Naive thymus-derived CD4-positive, alpha-beta T cell (primary cell): Measurements from ENCODE around the gene SMARCC2. TPM values are rescaled to one million over a fixed set of nuclear protein-coding genes. Genes with fewer than 3 reads are reported as not detected.
"Not testable (repeated sequence)": the region's sequence is repeated elsewhere in the genome, so short reads cannot be mapped to it uniquely, and the experiment has no call there.

Experiments
- ATAC-seq: fragments of 150-1000 bp; cut with Tn5 transposase; 2 replicates; pipeline ENCODE4 v1.10.0; 2021; ENCODE audit warnings: mild to moderate bottlenecking, moderate library complexity
- CTCF ChIA-PET: fragments of 350-600 bp; sonication (Branson Sonifier 250); formaldehyde crosslinking; loops from one replicate; lab custom pipeline; 2021; ENCODE audit warnings: antibody characterized with exemption; lab: Charles Lee
- POLR2A ChIA-PET: fragments of 350-600 bp; sonication (Branson Sonifier 250); formaldehyde crosslinking; loops from one replicate; lab custom pipeline; 2021; ENCODE audit warnings: antibody characterized with exemption, inconsistent platforms; lab: Charles Lee
- DNase-seq, 9 donors: peaks; one replicate each; pipeline versions ENCODE4 v3.0.0 to v3.0.0-alpha.2; 2020 to 2022; ENCODE audit warnings: mixed read lengths in 1 of 9
- H3K27ac ChIP-seq: one replicate; pipeline ENCODE4 v1.7.0; 2013; ENCODE audit warnings: mild to moderate bottlenecking, low read depth, low read length, moderate library complexity
- H3K27me3 ChIP-seq, 2 donors: one replicate each; pipeline ENCODE4 v1.7.0; 2013; ENCODE audit warnings: low read length in 2 of 2, mild to moderate bottlenecking in 2 of 2, moderate library complexity in 2 of 2; ENCODE audit not compliant: control insufficient read depth in 2 of 2, insufficient read depth in 2 of 2
- H3K36me3 ChIP-seq, 3 experiments: 1 replicate in 2 of 3; 2 replicates in 1 of 3; pipeline ENCODE4 v1.7.0; 2013; ENCODE audit warnings: low read length in 3 of 3, mild to moderate bottlenecking in 3 of 3, moderate library complexity in 1 of 3; ENCODE audit not compliant: insufficient read depth in 3 of 3, control insufficient read depth in 2 of 3
- H3K4me1 ChIP-seq, 2 donors: one replicate each; pipeline ENCODE4 v1.7.0; 2013; ENCODE audit warnings: low read length in 2 of 2, mild to moderate bottlenecking in 2 of 2, moderate library complexity in 1 of 2; ENCODE audit not compliant: control insufficient read depth in 2 of 2, insufficient read depth in 2 of 2
- H3K4me3 ChIP-seq: 2 replicates; pipeline ENCODE4 v1.7.0; 2013; ENCODE audit warnings: mild to moderate bottlenecking, low read length
- H3K9me3 ChIP-seq, 3 experiments: 1 replicate in 2 of 3; 2 replicates in 1 of 3; pipeline ENCODE4 v1.7.0; 2013; ENCODE audit warnings: low read length in 3 of 3; ENCODE audit not compliant: control insufficient read depth in 2 of 3
- H3K27ac Mint-ChIP-seq, 9 donors: one replicate each; pipeline ENCODE4 v1.8.0; 2020 to 2022; ENCODE audit warnings: mixed read lengths in 9 of 9, mild to moderate bottlenecking in 8 of 9, moderate library complexity in 5 of 9, inconsistent platforms in 2 of 9
- H3K27me3 Mint-ChIP-seq, 5 donors: one replicate each; pipeline ENCODE4 v1.8.0; 2021 to 2022; ENCODE audit warnings: mixed read lengths in 5 of 5, mild to moderate bottlenecking in 1 of 5
- H3K36me3 Mint-ChIP-seq, 5 donors: one replicate each; pipeline ENCODE4 v1.8.0; 2020 to 2022; ENCODE audit warnings: mixed read lengths in 5 of 5, mild to moderate bottlenecking in 3 of 5, inconsistent platforms in 1 of 5
- H3K4me1 Mint-ChIP-seq, 7 donors: one replicate each; pipeline ENCODE4 v1.8.0; 2020 to 2022; ENCODE audit warnings: mixed read lengths in 7 of 7, mild to moderate bottlenecking in 3 of 7, inconsistent platforms in 1 of 7
- H3K4me3 Mint-ChIP-seq, 10 donors: one replicate each; pipeline ENCODE4 v1.8.0; 2020 to 2022; ENCODE audit warnings: mild to moderate bottlenecking in 10 of 10, mixed read lengths in 10 of 10, moderate library complexity in 6 of 10, inconsistent platforms in 2 of 10
- H3K9me3 Mint-ChIP-seq, 11 donors: one replicate each; pipeline ENCODE4 v1.8.0; 2020 to 2022; ENCODE audit warnings: mixed read lengths in 11 of 11, mild to moderate bottlenecking in 4 of 11, inconsistent platforms in 1 of 11, moderate library complexity in 1 of 11
- intact Hi-C, 2 donors: fragments of 100-400 bp; cut with micrococcal nuclease; formaldehyde crosslinking; loops; one replicate each; pipeline ENCODE4 v1.15.1; 2023
- polyA plus RNA-seq, 2 donors: library from polyadenylated mRNA; unstranded; fragments of 300-500 nt; fragmentation: Illumina TruSeq; gene quantifications; one replicate each; pipeline ENCODE4 v1.2.3, GENCODE V29; 2021
- total RNA-seq, 6 experiments: library from RNA in 5 of 6; stranded (reverse) in 5 of 6; gene quantifications; 1 replicate in 5 of 6; 2 replicates in 1 of 6; pipeline ENCODE4 v1.2.3 and lab custom pipeline; 2021 to 2026

Gene SMARCC2
- total and polyA plus RNA-seq, 7 experiments from 2014 or later: 64.6 to 187 (median 131) TPM

DNA sequence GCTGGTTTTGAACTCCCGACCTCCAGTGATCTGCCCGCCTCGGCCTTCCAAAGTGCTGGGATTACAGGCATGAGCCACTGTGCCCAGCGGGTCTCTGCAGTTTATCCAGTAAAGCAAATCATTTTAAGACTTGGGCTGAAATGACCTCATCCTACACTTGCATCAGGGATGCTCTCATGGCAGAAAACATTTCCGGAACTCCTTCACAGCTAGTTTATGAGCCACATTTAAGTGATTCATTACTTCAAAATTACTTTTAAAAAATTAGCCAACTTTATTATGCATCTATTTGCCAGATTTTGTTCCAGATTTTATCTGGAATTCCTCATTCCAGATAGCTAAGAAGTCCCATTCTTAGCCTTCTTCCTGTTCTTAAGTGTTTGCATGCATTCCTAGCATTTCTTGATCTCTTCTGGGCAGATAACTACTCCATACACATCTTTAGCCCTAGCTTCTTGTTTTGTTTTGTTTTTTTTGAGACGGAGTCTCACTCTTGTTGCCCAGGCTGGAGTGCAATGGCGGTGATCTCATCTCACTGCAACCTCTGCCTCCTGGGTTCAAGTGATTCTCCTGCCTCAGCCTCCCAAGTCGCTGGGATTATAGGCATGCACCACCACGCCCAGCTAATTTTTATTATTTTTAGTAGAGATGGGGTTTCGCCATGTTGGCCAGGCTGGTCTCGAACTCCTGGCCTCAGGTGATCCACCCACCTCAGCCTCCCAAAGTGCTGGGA, 7.7 kb upstream of the SMARCC2 start:
- H3K4me3 Mint-ChIP-seq, H3K36me3 Mint-ChIP-seq, H3K27me3 ChIP-seq, H3K27ac ChIP-seq, DNase-seq, ATAC-seq, H3K27me3 Mint-ChIP-seq, H3K4me3 ChIP-seq, H3K4me1 ChIP-seq, H3K27ac Mint-ChIP-seq, H3K36me3 ChIP-seq, CTCF ChIA-PET, H3K9me3 Mint-ChIP-seq, H3K9me3 ChIP-seq: not testable (repeated sequence)
- peaks cover 7 to 17% (median 10%) of the 10 kb centered on the region in 7 donors for H3K4me1 Mint-ChIP-seq
- intact Hi-C loops: loop anchor here in 1 of 2 donors (10.0 kb wide), 1 partner anchor 378 kb away; no protein-coding TSS in a partner anchor
- POLR2A ChIA-PET: interaction anchor here (0.7 to 2.6 kb wide), 5 partner anchors 24 to 114 kb away, joined by 3 to 12 read pairs (median 4); partner anchors contain the start of genes ANKRD52 and RNF41

DNA sequence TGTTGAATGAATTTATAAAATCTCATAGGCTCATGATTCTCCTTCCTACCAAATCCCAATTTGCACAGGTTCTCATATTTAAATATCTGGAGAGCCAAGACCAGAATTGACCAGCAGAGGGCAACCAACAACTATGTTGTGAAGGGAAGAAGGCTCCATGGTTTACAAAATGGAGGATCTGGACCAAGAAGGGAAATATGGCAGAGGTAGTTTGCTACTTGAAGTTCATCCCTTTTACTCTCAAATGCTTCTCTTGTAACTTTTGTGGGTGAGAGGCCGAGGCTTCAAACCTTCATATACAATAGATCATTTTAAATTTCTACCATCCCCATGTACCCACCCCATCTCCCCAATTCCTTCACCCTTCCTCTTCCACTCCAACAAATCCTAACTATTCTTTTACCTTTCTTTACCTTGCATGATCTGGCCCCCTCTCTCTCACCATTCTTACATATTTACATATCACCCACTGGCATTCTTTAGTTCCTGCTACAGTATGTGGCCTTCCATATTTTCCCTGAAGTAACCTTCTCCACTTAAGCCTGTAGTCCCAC, 3.8 kb upstream of the SMARCC2 start:
- Histone ChIP-seq H3K9me3 (no peaks in the 10 kb centered on the region), H3K27me3 (no peaks in the 10 kb centered on the region), H3K4me3 (no peak overlapping the region), H3K36me3 (no peaks in the 10 kb centered on the region), H3K27ac (no peak overlapping the region), H3K4me1 (peaks cover 5 to 9% of the 10 kb centered on the region in 2 donors)
- ChIA-PET CTCF (interaction anchor here (0.6 to 8.1 kb wide), 8 partner anchors 9 to 283 kb away, joined by 3 to 193 read pairs (median 3); partner anchors contain the start of genes ESYT1, RPL41 and ZC3H10), POLR2A (interaction anchor here (0.6 to 12.4 kb wide), 10 partner anchors 18 to 271 kb away, joined by 3 to 192 read pairs (median 5); partner anchors contain the start of genes ESYT1, PA2G4, RNF41 and RPL41)
- DNase-seq (peak in 8 of 9 donors; percentile 55 to 78 (median 74)), ATAC-seq (peak; percentile 38)
- Mint-ChIP-seq H3K4me1 (peaks cover 20 to 32% (median 30%) of the 10 kb centered on the region in 7 donors), H3K36me3 (peaks cover 0 to 4% (median 0%) of the 10 kb centered on the region in 5 donors), H3K27ac (peak overlapping the region in 8 of 9 donors; percentile 4 to 80 (median 60)), H3K27me3 (peaks cover 0 to 4% (median 0%) of the 10 kb centered on the region in 5 donors), H3K9me3 (peaks cover 0 to 8% (median 0%) of the 10 kb centered on the region in 11 donors), H3K4me3 (peak overlapping the region in 3 of 10 donors; percentile 5 to 27 (median 15))
- intact Hi-C loops: loop anchor here (1.0 to 10.0 kb wide), 9 partner anchors 31 to 382 kb away; partner anchors contain the start of genes ANKRD52 (in 2 of the 2), COQ10A (in 2 of the 2), NABP2 (in 2 of the 2) and ORMDL2 (in 1 of the 2)

DNA sequence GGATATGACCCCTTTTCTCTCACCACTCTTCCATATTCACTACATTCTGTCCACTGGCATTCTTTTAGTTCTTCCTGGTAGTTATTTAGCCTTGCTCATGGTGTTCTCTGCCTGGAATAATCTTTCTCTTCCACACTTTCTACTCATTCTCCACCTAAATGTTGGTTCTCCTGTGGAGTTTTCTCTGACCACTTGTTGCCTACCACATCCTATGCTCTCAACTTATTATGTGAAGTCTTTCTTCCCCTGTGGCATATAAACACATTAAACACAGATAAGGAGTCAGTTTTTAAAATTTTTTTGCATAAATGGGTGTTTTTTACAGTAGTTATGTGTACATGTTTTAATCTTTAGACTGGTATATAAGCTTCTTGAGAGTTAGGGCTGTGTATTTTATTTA, 3.3 kb upstream of the SMARCC2 start:
- H3K27ac Mint-ChIP-seq: peak overlapping the region in 7 of 9 donors; percentile 4 to 73 (median 52)
- DNase-seq: no peak

DNA sequence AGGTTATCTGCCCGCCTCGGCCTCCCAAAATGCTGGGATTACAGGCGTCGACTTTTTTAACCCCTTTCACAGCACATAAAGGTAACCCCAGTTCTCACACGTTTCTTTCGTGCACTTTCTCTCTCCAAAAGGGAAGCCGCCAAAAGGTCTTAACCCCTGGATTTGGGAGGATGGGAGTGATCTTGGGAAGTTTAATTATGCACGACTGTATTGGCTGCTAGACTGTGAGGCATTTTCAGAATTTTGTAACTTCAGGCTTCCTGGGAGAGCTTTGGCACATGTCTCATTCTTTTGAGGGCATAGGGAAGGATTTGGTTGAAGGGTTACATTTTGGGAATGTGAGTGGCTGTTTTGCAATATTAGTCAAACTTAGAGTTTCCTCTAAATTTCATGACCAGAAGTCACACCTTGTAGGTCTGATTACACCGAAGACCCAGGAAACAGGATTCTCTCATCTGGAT, 1.4 kb upstream of the SMARCC2 start:
- Histone ChIP-seq H3K36me3 (peaks cover 0 to 9% (median 3%) of the 10 kb centered on the region in 3 experiments), H3K4me3 (peak overlapping the region; percentile 91), H3K4me1 (peaks cover 9 to 19% of the 10 kb centered on the region in 2 donors), H3K27ac (peak overlapping the region; percentile 92), H3K27me3 (no peaks in the 10 kb centered on the region), H3K9me3 (no peaks in the 10 kb centered on the region)
- Mint-ChIP-seq H3K27ac (peak overlapping the region; percentile 93 to 99 (median 98)), H3K9me3 (peaks cover 0 to 8% (median 0%) of the 10 kb centered on the region in 11 donors), H3K4me3 (peak overlapping the region; percentile 76 to 98 (median 95)), H3K4me1 (peaks cover 36 to 51% (median 46%) of the 10 kb centered on the region in 7 donors), H3K36me3 (peaks cover 0 to 9% (median 0%) of the 10 kb centered on the region in 5 donors), H3K27me3 (peaks cover 0 to 4% (median 0%) of the 10 kb centered on the region in 5 donors)
- POLR2A ChIA-PET: interaction anchor here (0.7 to 12.4 kb wide), 10 partner anchors 31 to 277 kb away, joined by 3 to 192 read pairs (median 8); partner anchors contain the start of genes ANKRD52, ESYT1, MYL6 and PYM1
- DNase-seq (no peak), ATAC-seq (no peak)
- intact Hi-C loops: loop anchor here in 1 of 2 donors (1.0 to 10.0 kb wide), 4 partner anchors 257 to 384 kb away; partner anchors contain the start of genes ORMDL2, SARNP, SPRYD4 and TIMELESS
- CTCF ChIA-PET: interaction anchor here (0.7 to 8.1 kb wide), 8 partner anchors 31 to 1664 kb away, joined by 3 to 193 read pairs (median 6); partner anchors contain the start of genes COQ10A, ESYT1, PA2G4 and RNF41

More for the DNA sequence above, 3.3 kb upstream of the SMARCC2 start:
- peak overlapping the region in 3 of 10 donors; percentile 15 to 32 (median 27) for H3K4me3 Mint-ChIP-seq
- CTCF ChIA-PET: interaction anchor here (0.6 to 8.1 kb wide), 11 partner anchors 10 to 369 kb away, joined by 3 to 193 read pairs (median 3); partner anchors contain the start of genes ESYT1, RNF41, RPL41 and ZC3H10
- H3K4me1 Mint-ChIP-seq: peaks cover 26 to 38% (median 35%) of the 10 kb centered on the region in 7 donors
- Histone ChIP-seq H3K27me3 (no peaks in the 10 kb centered on the region), H3K4me3 (no peak overlapping the region), H3K36me3 (no peaks in the 10 kb centered on the region), H3K27ac (no peak overlapping the region), H3K4me1 (peaks cover 9 to 15% of the 10 kb centered on the region in 2 donors), H3K9me3 (no peaks in the 10 kb centered on the region)
- peaks cover 0 to 4% (median 0%) of the 10 kb centered on the region in 5 donors for H3K36me3 Mint-ChIP-seq
- POLR2A ChIA-PET: interaction anchor here (0.6 to 12.4 kb wide), 8 partner anchors 29 to 272 kb away, joined by 3 to 192 read pairs (median 6); partner anchors contain the start of genes ESYT1, PA2G4, RNF41 and RPL41
- peaks cover 0 to 8% (median 0%) of the 10 kb centered on the region in 11 donors for H3K9me3 Mint-ChIP-seq
- peaks cover 0 to 4% (median 0%) of the 10 kb centered on the region in 5 donors for H3K27me3 Mint-ChIP-seq
- intact Hi-C loops: loop anchor here (2.0 to 10.0 kb wide), 4 partner anchors 74 to 382 kb away; partner anchors contain the start of genes COQ10A (in 2 of the 2), ORMDL2 (in 1 of the 2), SARNP (in 1 of the 2) and TIMELESS (in 1 of the 2)
- no peak for ATAC-seq

DNA sequence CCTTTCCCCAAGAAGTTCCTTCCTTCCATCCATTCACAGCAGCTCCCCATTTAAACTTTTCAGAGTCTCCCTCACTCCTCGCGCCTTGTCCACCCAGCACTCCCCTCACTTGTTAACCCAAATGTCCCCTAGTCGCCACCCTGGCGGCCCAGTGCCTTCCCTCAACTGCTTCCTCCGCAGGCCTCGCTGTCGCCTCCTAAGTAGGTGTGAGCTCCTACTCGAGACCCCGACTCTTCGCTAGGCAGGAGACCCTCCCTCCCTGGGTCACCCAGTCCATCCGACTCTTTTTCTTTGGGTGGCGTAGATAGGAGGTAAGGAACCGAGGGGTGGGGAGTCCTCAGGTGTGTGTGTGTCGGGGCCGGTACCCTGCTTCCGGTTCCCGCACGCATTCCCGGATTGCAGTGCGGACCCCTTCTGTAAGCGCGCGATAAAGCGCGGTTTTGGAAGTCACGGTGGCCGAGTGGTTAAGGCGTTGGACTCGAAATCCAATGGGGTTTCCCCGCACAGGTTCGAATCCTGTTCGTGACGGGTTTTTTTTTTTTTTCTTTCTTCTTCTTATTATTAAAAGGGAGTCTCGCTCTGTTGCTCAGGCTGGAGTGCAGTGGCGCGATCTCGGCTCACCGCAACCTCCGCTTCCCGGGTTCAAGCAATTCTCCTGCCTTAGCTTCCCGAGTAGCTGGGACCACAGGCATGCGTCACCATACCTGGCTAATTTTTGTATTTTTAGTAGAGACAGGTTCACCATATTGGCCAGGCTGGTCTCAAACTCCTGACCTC, 823 bp upstream of the SMARCC2 start:
- peak; percentile 21 for ATAC-seq
- peaks cover 0 to 14% (median 3%) of the 10 kb centered on the region in 3 experiments for H3K36me3 ChIP-seq
- POLR2A ChIA-PET: interaction anchor here (0.6 to 12.4 kb wide), 36 partner anchors 10 to 898 kb away, joined by 3 to 192 read pairs (median 4); partner anchors contain the start of genes ANKRD52, CNPY2, ESYT1 and MYL6

More for the DNA sequence above, 823 bp upstream of the SMARCC2 start:
- no peaks in the 10 kb centered on the region for H3K9me3 ChIP-seq
- H3K27me3 ChIP-seq: no peaks in the 10 kb centered on the region
- Mint-ChIP-seq H3K27ac (peak overlapping the region; percentile 93 to 99 (median 98)), H3K27me3 (peaks cover 0 to 4% (median 0%) of the 10 kb centered on the region in 5 donors), H3K4me1 (peaks cover 37 to 52% (median 46%) of the 10 kb centered on the region in 7 donors), H3K4me3 (peak overlapping the region; percentile 76 to 98 (median 95)), H3K9me3 (peaks cover 0 to 8% (median 0%) of the 10 kb centered on the region in 11 donors), H3K36me3 (peaks cover 0 to 10% (median 0%) of the 10 kb centered on the region in 5 donors)
- H3K27ac ChIP-seq: peak overlapping the region; percentile 92
- intact Hi-C loops: loop anchor here (1.0 to 10.0 kb wide), 15 partner anchors 31 to 455 kb away; partner anchors contain the start of genes MYL6 (in 2 of the 2), ZC3H10 (in 2 of the 2), CS (in 1 of the 2) and NABP2 (in 1 of the 2)
- DNase-seq: peak; percentile 55 to 93 (median 74)
- CTCF ChIA-PET: interaction anchor here (0.6 to 8.1 kb wide), 21 partner anchors 13 to 1664 kb away, joined by 3 to 193 read pairs (median 5); partner anchors contain the start of genes COQ10A, ESYT1, MYL6B and PA2G4
- H3K4me1 ChIP-seq: peaks cover 9 to 19% of the 10 kb centered on the region in 2 donors
- H3K4me3 ChIP-seq: peak overlapping the region; percentile 91
